Measurements from ENCODE around the gene FUT6.

DNA sequence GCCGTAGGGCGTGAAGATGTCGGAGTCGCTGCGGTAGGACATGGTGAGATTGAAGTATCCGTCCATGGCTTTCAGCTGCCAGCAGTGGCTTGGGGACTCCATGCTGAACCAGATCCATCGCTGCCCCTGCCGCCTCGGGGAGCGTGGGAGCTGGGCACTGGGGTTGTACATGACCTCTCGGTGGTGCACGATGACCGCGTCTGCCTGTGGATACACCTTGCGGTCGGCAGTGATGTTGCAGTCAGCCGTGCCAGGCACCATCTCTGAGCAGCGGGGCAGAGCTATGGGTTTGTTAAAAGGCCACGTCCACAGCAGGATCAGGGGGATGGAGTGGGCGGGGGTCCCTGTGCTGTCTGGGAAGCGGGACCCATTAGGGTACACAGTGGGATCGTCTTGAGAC lies 7.4 kb downstream of the FUT6 start:
- TF ChIP-seq CTCF (IDR thresholded peaks at IDR 0.05) (no peak), POLR2A (IDR thresholded peaks at IDR 0.05) (no peak)
